ENCODE results near the gene NADSYN1.

Gene NADSYN1

GRCh38 chr11:71451596-71452198, 1.3 kb upstream of the NADSYN1 start:
- DNase-seq (ENCODE audit: low read depth) = no peak

DNA sequence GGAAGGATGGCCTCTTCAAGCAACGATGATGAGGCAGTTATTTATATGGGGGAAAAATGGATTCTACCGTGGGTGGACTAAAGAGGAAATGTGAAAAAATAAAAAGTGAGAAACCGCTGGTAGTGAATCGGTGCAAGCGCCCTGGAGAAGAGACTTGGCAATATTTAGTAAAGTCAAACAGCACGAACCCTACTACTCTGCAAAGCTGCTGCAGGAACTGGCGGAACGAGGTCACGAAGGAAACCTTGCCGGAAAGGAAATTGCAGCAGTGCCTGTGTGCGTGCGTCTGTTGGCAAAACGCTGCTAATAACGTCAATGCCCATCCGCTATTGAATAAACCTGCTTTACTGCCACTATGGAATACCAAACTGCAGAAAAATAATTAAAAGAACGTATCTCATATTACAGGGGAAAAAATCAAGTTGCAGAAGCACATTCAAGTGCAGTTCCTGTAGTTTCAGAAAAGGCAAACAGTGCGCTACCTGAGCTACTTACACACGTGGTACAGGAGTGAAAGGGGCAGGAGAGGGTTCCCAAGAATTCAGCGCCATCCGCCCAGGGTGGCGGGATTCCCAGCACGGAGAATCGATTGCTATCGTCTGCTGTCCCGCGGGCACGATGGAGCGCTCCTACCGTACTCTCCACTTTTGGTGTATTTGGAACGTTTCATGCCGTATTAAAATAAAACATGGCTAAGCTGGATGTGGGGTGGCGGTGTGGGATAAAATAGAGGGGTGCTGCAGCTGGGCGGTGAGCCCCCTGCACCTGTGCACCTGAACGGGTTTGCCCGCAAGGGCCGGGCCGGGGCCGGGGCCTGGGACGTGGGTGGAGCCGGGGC, 585 bp upstream of the NADSYN1 start:
- peak; percentile 34 for DNase-seq (ENCODE audit: low read depth)

DNA sequence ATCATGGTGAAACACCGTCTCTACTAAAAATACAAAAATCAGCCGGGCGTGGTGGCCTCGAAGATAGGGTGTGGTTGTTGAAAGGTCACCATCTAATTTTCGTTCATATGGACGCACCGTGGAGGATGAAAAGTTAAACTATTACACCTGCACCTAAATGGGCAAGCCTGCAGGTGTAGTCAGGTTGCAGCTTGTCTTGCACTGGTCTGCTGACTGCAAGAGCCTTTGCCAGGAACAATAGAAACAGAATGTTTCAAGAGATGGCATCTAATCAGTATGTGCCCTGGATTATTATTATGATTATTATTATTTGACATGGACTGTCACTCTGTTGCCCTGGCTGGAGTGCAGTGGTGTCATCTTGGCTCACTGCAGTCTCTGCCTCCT, 908 bp downstream of the NADSYN1 start:
- no peak for DNase-seq (ENCODE audit: low read depth)

DNA sequence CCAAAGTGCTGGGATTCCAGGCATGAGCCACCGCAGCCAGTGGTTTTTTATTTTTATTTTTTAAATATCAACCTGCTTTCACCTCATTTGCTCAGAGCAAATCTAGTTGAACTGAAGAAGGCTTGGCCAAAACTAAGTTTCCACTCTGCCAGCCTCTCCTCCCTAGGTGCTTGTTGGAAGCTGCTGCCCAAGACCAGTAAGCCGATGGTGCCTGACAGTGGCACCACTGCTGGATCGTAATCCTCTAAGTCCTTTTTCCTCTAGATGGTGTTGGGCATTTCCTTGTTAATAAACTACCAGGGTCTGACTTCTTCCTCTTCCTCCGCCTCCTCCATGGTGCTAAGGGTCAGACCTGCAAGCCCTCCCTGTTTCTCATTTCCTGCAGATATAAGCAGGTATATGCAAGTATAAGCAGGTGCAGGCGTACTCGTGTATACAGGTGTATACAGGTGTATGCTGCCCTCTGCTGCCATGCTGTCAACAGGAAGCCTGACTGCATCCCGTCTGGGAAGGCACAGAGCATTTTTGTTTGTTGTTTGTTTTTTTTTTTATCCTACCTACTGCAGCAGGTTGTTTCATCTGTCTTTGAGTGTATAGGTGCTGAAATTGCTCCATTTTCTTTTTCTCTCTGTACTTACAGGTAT, 1.6 kb downstream of the NADSYN1 start:
- DNase-seq (ENCODE audit: low read depth) = peak; percentile 17

- DNase-seq (ENCODE audit: low read depth) = no peak
Observed at GRCh38 chr11:71456294-71456693, 3.3 kb downstream of the NADSYN1 start.

- DNase-seq (ENCODE audit: low read depth) = no peak
Observed at GRCh38 chr11:71456831-71457230, 3.8 kb downstream of the NADSYN1 start.

DNA sequence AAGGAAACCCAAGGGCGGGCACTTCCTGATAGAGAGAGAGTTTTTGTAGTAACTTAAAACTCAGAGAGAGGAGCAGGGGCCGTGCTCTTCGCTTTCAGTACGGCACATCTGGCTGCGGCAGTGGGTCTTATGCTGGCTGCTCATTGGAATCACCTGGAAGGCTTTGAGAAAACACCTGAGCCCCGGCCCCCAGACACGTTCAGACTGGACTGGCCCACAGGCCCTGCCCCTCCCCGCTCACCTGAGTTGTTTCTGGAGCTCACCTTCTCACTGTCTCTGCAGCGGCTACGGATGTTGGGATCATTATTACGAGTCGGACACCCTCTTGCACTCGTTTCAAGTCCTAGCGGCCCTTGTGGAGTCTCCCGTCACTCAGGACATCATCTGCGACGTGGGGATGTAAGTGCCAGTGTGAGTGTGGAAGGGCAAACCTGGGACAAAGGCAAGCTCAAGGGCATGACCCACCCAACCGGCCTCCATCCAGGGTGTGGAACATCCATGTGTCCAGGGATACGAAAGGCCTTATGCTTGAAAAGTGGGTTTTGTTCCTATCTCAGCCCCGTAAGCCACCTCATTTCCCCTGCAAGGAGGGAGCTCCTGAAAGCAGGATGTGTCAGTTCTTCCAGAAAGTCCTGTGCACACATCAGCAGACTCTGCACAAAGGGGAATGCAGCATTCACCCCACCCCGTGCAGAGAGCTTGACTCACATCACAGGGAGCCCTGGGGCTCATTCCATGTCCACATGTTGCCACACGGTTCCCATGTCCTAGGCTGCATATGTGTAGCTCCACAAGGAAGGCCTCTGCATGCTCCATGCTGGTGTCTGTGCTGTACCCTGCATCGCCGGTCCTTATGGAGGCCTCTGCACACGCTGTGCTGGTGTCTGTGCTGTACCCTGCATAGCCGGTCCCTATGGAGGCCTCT, 5.4 kb downstream of the NADSYN1 start:
- DNase-seq (ENCODE audit: low read depth) = no peak

- DNase-seq (ENCODE audit: low read depth) = no peak
Observed at GRCh38 chr11:71459076-71459766, 6.2 kb downstream of the NADSYN1 start.

DNA sequence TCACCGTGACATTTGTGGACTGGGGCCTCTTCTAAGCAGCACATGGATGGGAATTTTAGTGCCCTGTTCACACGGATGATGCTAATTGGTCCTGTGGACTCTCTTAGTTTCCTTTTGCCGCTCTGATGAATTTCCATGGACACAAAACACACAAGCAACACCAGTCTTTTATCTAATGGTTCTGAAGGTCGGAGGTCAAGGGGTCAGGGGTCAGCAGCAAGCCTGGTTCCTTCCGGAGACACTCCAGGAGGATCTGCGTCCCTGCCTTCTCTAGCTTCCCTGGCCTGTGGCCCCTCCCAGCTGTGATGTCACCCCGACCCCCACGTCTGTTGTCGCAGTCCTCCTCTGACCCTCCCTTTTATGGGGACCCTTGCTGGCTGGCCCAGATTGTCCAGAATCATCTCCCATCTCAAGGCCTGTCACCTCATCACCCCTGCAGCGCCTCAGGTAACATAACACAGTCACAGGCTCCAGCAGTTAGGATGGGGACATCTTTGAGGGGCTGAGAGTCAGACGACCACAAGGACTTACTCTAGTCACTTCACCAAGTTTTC, 6.8 kb downstream of the NADSYN1 start:
- no peak for DNase-seq (ENCODE audit: low read depth)

- DNase-seq (ENCODE audit: low read depth) = no peak
Observed at GRCh38 chr11:71461696-71462095, 8.7 kb downstream of the NADSYN1 start.

GRCh38 chr11:71462726-71463125, 9.7 kb downstream of the NADSYN1 start:
- no peak for DNase-seq (ENCODE audit: low read depth)

GRCh38 chr11:71463331-71464211, 10.6 kb downstream of the NADSYN1 start:
- DNase-seq (ENCODE audit: low read depth) = no peak

DNA sequence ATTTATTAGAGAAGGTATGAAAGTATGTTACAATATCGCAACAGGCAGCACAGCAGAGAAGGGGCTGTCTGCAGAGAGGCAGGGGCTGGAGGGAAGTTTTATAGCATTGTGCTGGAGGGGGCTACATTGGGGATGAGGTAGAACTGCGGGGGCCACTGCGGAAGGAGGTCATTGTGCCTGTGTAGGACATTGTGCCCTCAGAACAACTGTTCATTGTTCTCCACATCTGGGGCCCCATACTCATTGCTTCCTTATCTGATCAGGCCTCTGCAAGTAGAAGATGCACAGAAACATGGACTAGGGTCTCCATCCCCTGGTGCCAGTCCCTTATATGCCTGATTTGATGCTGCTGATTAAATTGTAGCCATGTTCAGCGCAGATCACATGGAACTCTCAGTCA, 12.1 kb downstream of the NADSYN1 start:
- no peak for DNase-seq (ENCODE audit: low read depth)

- no peak for DNase-seq (ENCODE audit: low read depth)
Observed at GRCh38 chr11:71466358-71466757, 13.4 kb downstream of the NADSYN1 start.

- no peak for DNase-seq (ENCODE audit: low read depth)
Observed at GRCh38 chr11:71467164-71467563, 14.2 kb downstream of the NADSYN1 start.

DNA sequence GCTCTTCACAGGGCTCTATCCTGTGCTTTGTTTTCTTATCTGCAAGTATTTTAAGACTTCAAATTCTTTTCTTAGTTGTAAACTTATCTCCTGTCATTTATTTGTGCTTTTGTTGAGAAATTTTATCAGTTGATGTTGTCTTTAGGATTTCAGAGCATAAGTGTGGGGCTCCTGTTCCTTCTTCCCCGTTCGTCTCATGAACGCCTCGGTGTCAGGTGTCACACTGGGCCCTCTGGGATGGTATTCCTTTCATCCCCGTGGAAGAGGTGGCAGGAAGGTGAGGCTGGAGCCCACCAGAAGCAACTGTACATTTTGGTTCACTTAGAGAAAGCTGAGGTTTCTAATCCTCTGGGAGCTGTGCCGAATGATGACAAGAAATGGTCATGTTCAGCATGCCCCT, 17.9 kb downstream of the NADSYN1 start:
- no peak for DNase-seq (ENCODE audit: low read depth)

DNA sequence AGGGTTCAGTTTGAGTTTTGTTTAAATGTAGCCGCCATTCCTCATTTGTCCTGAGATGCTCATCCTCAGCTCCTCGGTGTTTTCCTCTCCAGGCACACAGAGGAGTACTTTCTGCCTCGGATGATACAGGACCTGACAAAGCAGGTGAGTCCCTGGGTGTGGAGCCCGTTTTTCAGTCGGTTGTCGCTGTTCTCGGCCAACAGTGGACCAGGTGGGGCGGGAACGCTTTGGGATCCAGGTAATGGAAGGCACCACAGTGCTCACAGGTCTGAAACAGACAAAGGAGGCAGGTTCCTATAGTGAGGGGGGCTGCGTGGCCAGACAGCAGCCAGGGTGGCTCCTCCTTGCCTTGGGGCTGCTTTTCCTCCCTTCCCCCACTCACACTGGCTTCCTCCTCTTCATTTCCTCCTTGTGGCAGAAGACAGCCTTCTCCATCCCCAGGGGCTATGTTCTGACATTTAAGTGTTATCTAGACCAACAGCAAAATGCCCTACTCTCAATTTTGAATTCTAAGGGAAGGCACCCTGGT, 19.4 kb downstream of the NADSYN1 start:
- no peak for DNase-seq (ENCODE audit: low read depth)

- DNase-seq (ENCODE audit: low read depth) = no peak
Observed at GRCh38 chr11:71472941-71473792, 20.2 kb downstream of the NADSYN1 start.

- DNase-seq (ENCODE audit: low read depth) = no peak
Observed at GRCh38 chr11:71473793-71474080, 20.7 kb downstream of the NADSYN1 start.
